HG02798 (cell line): ENCODE data around the gene SIPA1.

Experiments used
- ATAC-seq: cut with Tn5 transposase; IDR thresholded peaks from one replicate; pipeline ENCODE4 v1.9.1; 2021; ENCODE audit warnings: mild to moderate bottlenecking; ENCODE audit not compliant: unreplicated experiment, poor library complexity

SIPA1 gene

DNA sequence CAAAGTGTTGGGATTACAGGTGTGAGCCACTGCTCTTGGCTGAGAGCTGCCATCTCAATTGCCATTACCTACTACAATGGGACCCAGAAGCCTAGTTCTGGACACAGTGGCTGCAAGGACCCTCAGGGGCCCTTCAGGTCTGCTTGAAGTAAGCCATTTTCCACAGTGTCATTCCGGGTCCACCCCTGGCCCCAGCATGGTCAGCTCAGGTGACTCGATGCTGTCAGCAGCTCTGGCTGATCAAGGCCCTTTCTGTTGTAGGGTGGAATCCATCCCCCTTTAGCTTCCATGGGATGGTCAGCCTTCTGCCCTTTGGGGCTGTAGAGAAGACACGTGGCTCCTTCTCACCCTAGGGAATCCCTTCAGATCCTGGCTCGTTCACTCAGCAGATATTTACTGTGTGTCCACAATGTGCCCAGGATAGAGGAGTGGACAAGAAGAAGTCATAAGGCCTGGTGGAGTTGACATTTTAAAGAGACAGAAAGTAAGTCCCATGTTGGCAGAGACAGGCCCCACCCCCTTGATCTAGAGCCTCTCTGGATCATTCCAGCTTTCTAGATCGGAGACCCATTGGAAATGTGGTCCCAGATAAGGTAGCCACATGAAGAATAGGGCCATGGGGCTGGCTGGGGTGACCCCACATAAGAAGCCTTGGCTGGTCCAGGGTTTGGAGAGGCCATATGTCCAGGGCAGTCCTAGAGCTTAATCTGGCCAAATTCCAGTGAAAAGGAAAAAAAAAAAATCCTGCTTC, 59.1 kb downstream of the SIPA1 start:
- ATAC-seq = no peak

DNA sequence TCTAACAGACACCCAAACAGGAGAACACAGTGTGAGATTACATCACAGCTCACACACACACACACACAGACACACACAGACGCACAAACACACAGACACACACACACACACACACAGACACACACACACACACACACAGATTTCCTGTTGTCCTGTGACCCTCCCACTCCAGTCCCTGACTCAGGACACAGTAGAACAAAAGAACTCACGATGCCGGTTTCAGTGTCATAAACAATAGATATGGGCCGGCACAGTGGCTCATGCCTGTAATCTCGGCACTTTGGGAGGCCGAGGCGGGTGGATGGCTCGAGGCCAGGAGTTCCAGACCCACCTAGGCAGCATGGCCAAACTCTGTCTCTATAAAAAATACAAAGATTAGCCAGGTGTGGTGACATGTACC, 60.3 kb downstream of the SIPA1 start:
- no peak for ATAC-seq

DNA sequence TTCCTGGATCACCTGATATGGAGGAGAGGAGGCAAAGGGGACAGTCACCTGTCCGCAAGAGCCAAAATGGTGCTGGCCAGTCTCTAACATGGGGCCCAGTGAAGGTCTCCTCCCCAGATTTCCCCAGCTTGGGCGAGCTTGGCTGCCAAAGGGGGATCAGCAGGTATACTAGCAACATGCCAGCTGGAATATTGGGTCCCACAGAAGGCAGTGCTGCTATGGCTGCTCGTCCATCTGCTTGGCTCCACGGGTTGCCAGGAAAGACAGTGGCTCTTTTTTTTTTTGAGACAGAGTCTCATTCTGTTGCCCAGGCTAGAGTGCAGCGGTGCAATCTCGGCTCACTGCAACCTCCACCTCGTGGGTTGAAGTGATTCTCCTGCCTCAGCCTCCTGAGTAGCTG, 61.4 kb downstream of the SIPA1 start:
- no peak for ATAC-seq

DNA sequence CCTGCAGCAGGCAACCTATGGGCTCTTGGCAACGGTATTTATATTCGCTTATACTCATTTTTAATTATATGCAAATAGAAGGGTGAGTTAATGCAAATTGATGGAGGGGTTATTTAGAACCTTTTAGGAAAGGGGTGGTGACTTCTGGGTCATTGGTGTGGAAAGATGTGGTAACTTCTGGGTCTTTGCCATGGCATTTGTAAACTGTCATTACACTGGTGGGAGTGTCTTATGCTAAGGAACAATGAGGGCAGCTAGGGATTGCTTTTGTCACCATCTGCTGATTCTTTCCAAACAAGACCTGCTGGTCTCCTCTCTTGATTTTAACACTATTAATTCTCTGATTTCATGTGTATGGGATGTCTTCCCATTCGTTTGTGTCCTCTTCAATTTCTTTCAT, 62.5 kb downstream of the SIPA1 start:
- ATAC-seq = no peak
